Activated T-helper 1 cell treated with Interleukin-2 at 50 U/mL for 16 hours (primary cell): ENCODE results near the gene SHANK3.
"Not testable (repeated sequence)": the region's sequence is repeated elsewhere in the genome, so short reads cannot be mapped to it uniquely, and the experiment has no call there.

Experiments
- DNase-seq: peaks from one replicate; pipeline ENCODE4 v3.0.0-alpha.2; 2020; ENCODE audit warnings: low read depth

SHANK3 gene

GRCh38 chr22:50654664-50655063 lies 18.0 kb upstream of the SHANK3 start:
- not testable (repeated sequence) for DNase-seq

DNA sequence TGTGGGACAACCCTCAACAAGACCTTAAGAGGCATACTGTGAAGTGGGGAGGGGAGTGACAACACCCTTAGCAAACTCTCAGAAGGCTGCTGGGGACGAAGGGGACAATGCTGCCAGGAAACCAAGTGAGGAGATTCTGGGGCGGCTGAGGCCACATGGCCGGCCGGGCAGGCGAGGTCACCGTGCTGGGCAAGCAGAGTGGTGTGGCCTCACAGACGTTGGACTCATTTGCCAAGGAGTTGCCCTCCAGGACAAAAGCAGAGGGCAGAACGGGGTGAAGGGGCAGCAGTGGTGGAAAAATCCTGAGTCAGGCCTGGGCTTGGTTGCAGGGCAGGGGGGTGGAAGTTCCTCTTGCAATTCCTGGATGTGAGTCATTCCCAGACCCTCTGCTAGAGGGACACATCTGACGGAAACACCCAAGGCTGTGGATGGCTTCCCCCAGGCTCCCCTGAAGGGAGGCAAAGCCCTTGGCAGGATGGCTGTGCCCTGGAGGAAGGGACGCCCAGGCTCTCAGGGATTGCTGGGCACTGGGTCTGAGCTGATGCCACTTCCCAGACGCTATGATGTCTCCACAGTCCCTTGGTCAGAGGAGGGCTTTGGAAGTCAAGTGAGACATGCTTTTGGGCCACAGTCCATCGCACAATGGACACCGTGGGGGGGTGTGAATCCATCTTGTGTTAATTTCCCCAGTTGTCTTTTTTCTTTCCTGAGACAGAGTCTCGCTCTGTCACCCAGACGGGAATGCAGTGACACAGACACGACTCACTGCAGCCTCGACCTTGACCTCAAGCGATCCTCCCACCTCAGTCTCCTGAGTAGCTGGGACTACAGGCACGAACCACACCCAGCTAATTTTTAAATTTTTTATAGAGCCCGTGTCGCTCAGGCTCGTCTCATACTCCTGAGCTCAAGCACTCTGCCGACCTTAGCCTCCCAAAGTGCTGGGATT lies 16.2 kb upstream of the SHANK3 start:
- no peak for DNase-seq

- no peak for DNase-seq
Measured at GRCh38 chr22:50657925-50658324, 14.7 kb upstream of the SHANK3 start.

DNA sequence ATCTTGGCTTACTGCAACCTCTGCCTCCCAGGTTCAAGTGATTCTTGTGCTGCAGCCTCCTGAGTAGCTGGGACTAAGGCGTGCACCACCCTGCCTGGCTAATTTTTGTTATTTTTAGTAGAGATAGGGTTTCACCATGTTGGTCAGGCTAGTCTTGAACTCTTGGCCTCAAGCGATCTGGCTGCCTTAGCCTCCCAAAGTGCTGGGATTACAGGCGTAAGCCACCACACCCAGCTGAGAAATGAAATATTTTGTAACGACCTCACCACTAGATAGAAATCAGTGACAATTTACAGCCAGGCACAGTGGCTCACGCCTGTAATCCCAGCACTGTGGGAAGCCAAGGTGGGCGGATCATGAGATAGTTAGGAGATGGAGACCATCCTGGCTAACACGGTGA lies 12.9 kb upstream of the SHANK3 start:
- not testable (repeated sequence) for DNase-seq

GRCh38 chr22:50660306-50660705 lies 12.3 kb upstream of the SHANK3 start:
- DNase-seq: no peak

GRCh38 chr22:50665212-50665611 lies 7.4 kb upstream of the SHANK3 start:
- no peak for DNase-seq

- DNase-seq: no peak
Measured at GRCh38 chr22:50665738-50666137, 6.9 kb upstream of the SHANK3 start.

- DNase-seq: no peak
Measured at GRCh38 chr22:50670513-50670912, 2.1 kb upstream of the SHANK3 start.

DNA sequence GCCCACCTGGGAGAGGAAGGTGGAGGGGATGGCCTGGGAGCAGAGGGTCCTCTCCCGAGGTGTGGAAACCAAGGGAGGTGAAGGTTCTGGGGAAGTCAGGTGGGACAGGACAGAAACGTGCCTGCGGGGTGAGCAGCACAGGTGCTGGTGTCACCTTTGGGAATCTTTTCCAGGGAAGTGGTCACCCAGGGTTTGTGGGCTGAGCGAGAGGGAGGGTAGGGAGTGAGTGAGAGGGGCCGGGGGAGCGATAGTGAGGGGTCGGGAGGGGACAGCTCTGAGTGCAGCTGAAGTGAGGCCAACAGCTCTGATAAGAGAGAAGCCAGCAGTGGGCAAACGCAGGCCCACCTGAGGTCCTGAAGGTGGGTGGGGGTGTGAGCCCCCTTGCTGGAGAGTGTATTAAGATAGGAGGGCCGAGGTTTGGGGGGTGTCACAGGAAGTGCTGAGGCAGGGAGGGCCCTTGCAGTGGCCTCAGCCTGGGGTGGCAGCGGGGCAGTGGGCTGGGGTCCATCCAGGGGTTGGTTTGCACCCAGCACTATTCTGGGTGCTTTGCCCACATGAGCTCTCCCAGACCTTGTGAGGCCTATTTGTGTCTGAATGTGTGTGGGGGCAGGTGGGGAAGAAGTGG lies 1.6 kb upstream of the SHANK3 start:
- DNase-seq: no peak

- no peak for DNase-seq
Measured at GRCh38 chr22:50671641-50672040, 982 bp upstream of the SHANK3 start.

DNA sequence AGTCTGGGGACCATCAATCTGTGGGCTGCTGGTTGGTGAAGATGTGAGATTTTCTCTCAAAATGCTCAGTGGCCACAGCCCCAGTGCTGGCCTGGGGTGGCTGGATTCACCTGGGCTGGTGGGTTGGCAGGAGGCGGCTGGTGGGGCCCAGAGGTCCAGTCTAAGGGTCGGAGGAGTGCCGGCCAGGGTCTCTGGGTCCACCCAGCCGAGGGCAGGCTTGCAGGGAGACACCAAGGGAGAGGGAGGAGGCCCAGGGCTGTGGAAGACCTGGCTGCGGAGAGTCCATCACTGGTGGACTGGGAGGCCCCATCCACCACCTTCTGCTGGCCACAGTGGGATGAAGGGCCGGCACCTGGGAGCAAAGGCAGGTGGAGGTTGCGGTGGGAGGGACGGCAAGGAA lies 582 bp upstream of the SHANK3 start:
- no peak for DNase-seq

DNA sequence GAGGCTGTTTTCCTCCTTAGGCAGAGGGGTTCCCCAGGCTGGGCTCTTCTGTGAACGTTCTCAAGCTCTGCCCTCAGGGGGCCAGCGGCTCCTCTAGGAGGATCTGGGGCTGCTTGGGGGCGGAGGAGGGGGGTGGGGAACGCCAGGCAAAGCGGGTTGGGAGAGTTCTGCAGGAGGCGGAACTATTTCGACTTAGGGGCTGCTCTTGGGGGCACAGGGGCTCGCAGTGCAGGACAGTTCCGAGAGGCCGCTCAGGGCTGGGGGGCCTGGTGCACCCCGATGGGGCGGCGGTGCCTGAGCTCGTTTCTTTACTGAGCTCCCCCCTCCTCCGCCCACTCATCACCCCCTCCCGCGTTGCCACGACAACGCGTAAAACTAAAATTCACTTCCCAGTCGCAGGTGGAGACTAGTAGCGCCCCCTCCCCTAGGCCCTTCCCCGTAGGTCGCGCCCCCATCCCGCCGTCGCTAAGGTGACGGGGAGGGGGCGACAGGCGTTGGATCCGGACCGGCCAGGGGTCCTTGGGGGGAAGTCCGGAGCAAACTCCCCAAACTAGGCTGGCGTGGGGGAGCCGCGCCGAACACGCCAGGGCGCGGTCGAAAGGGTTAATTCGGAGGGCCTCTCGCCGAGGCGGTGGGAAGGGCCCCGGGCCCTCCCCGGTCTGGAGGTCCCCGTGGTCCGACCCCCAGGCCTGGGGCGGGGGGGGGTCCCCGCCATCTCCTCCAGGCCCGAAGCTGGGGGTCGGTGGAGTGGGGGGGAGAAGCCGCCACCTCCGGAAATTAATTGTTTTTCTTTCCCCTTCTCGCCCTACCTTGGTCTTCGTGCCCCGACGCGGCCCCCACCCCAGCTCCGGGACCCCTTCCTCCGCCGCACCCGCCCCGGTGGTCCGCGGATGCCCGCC lies 857 bp downstream of the SHANK3 start:
- DNase-seq: no peak

- no peak for DNase-seq
Measured at GRCh38 chr22:50674130-50674500, 1.5 kb downstream of the SHANK3 start.

- DNase-seq: no peak
Measured at GRCh38 chr22:50674606-50675552, 2.3 kb downstream of the SHANK3 start.

- DNase-seq: no peak
Measured at GRCh38 chr22:50675553-50676179, 3.0 kb downstream of the SHANK3 start.

DNA sequence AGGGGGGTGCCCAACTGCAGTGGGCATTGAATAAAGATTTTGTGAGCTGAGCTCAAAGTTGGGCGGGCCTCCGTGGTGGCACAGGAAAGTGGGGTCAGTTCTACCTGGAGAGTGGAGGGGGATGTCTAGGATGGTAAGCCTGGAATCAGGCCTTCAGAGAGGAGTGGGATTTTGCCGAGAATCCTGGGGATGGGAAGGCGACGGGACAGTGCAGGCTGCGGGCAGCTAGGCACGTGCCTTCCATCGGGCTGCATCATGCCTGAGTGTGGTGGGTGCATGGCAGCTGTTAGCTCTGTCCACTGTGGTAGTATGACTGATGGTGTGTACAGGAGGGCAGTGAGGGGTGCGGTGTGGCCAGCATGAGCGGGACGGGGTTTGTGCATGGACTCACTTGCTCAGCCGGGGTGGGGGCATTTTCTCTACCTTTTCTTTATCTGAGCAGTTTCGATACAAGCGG lies 3.6 kb downstream of the SHANK3 start:
- DNase-seq: no peak

DNA sequence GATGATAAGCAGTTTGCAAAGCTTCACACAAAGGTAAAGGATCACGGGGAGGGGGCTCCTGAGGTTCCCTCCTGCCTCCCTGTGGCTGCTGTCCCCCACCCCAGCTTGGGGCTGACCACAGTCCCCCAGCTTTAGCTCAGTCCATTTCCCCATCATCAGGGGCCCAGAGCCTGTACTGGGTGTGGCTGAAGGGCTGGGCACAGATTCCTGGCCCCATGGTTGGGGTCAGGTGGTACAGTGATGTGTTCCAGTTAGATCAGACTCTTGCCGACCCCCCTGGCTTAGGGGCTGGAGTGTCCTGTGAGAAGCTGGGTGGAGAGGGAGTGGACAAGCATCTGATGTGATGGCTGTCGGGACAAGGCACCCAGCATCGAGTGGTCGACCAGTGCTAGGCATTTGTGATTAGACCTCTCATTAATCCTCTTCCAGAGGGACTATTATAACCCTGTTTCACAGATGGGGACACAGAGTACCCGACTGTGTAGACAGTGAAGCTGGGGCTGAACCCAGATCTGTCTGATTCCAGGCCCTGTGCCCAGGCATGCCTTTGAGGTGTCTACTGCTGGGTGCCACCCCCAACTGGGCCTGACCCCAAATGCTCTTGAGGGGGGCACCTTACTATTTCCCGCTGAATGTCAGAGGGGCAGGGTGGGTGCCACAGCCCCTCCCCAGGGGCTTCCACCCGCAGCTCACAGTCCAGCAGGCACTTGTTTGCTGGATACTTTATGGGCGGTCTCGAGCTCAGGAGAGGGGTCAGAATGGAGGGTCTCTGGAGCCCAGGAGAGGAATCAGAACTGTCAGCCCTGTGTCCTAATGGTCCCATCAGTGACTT lies 4.3 kb downstream of the SHANK3 start:
- DNase-seq: no peak

GRCh38 chr22:50677493-50678217 lies 5.0 kb downstream of the SHANK3 start:
- no peak for DNase-seq

DNA sequence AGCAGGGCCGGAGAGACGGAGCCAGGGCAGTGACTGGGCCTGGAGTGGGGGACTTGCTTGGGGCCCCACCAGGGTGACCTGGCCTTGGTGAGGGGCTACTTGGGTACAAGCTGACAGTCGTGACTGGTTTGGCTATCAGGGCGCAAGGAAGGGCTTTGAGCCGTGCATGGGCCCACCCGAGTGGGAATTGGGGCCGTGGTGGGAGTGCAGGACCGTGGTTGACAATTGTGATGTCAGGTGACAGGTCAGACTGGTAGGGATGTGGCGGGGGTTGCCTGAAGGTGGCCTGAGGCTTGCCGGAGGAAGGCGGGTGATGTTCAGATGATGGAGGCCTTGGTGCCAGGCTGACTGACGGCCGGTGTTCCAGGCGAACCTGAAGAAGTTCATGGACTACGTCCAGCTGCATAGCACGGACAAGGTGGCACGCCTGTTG lies 5.6 kb downstream of the SHANK3 start:
- DNase-seq: no peak
